Duodenal mucosa (tissue), 2 donors: Measurements from ENCODE around the gene SMPDL3A.

ENCODE experiments used
- H3K27ac ChIP-seq: one replicate; pipeline ENCODE4 v1.7.0; 2013; ENCODE audit warnings: low read depth, low read length
- H3K27me3 ChIP-seq, 2 donors: one replicate each; pipeline ENCODE4 v1.7.0; 2013; ENCODE audit warnings: low read length in 2 of 2, control low read depth in 1 of 2; ENCODE audit not compliant: insufficient read depth in 2 of 2, control insufficient read depth in 1 of 2
- H3K36me3 ChIP-seq, 2 donors: one replicate each; pipeline ENCODE4 v1.7.0; 2013; ENCODE audit warnings: low read length in 2 of 2, control low read depth in 1 of 2; ENCODE audit not compliant: insufficient read depth in 2 of 2, control insufficient read depth in 1 of 2
- H3K4me1 ChIP-seq, 2 donors: one replicate each; pipeline ENCODE4 v1.7.0; 2013; ENCODE audit warnings: low read length in 2 of 2, control low read depth in 1 of 2; ENCODE audit not compliant: insufficient read depth in 2 of 2, control insufficient read depth in 1 of 2
- H3K4me3 ChIP-seq, 2 donors: one replicate each; pipeline ENCODE4 v1.7.0; 2013; ENCODE audit warnings: low read length in 2 of 2, low read depth in 1 of 2
- H3K9ac ChIP-seq, 2 donors: one replicate each; pipeline ENCODE4 v1.7.0; 2013; ENCODE audit warnings: low read length in 2 of 2, low read depth in 1 of 2
- H3K9me3 ChIP-seq, 2 donors: one replicate each; pipeline ENCODE4 v1.7.0; 2013; ENCODE audit warnings: low read length in 2 of 2, control low read depth in 1 of 2; ENCODE audit not compliant: control insufficient read depth in 1 of 2

SMPDL3A gene

DNA sequence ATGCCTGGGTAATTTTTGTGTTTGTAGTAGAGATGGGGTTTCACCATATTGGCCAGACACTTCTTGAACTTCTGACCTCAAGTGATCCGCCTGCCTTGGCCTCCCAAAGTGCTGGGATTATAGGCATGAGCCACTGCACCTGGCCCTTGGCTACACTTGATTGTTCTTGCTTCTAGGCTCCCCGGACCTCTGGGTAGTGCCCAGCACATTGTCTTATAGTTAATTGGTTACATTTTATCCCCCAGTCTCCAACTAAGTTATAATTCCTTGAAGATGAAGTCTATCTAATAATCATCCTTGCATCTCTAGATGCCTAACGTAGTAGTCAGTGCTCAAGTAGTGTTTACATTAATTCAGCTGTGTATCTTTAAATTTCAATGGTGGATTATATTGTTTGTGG is 11.8 kb downstream of the SMPDL3A start:
- peaks cover 26 to 40% of the 10 kb centered on the region in 2 donors for H3K4me1 ChIP-seq
- H3K27ac ChIP-seq: no peak overlapping the region
- H3K9ac ChIP-seq: no peak overlapping the region
- H3K4me3 ChIP-seq: no peak overlapping the region
- no peaks in the 10 kb centered on the region for H3K27me3 ChIP-seq
- peaks cover 3% of the 10 kb centered on the region in 2 donors for H3K36me3 ChIP-seq
- no peaks in the 10 kb centered on the region for H3K9me3 ChIP-seq

DNA sequence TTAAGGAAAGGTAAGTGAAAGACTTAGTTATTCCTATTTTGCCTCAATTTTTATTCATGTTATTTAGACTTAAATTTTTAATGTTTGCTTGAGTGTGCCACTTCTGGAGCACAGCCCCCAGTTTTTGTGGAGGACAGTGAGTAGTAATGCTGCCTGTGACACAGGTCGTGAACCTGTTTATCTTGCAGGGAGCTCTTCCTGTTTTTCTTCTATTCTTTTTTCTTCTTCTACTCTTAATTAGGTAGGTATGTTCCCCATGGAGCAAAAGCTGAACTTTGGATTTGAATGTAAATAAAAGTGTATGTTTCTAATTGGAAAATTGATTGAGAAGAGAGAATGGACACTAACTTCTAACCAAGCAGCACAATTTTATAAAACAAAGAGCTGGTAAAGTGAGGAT is 12.3 kb downstream of the SMPDL3A start:
- H3K27ac ChIP-seq: no peak overlapping the region
- no peaks in the 10 kb centered on the region for H3K9me3 ChIP-seq
- peaks cover 3% of the 10 kb centered on the region in 2 donors for H3K36me3 ChIP-seq
- H3K4me3 ChIP-seq: no peak overlapping the region
- no peaks in the 10 kb centered on the region for H3K27me3 ChIP-seq
- no peak overlapping the region for H3K9ac ChIP-seq
- H3K4me1 ChIP-seq: peaks cover 26 to 40% of the 10 kb centered on the region in 2 donors

DNA sequence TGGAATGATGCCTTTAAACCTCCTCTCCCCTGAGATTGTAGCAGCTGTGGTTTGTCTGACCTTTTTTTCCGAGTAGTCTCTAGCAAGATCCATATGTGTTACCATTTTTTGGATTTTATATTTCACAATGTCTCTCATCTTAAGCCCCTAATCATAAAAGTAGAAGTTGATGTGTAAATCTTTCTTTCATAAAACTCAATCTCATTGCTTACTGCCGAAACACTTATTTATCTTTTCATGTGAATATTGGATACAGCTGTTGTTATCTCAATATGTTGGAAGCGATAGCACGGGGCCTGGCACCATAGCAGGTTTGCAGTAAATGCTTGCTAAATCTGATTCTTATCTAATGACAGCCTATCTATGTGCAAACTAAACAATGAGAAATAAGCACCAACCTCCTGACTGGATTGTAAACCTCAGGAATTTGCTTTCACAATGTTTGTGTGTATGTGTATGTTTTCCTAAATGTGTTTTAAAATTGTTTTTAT is 14.2 kb downstream of the SMPDL3A start:
- Histone ChIP-seq H3K27me3 (no peaks in the 10 kb centered on the region), H3K36me3 (peaks cover 3% of the 10 kb centered on the region in 2 donors), H3K9me3 (no peaks in the 10 kb centered on the region), H3K27ac (no peak overlapping the region), H3K9ac (no peak overlapping the region), H3K4me1 (peaks cover 18 to 28% of the 10 kb centered on the region in 2 donors), H3K4me3 (no peak overlapping the region)

DNA sequence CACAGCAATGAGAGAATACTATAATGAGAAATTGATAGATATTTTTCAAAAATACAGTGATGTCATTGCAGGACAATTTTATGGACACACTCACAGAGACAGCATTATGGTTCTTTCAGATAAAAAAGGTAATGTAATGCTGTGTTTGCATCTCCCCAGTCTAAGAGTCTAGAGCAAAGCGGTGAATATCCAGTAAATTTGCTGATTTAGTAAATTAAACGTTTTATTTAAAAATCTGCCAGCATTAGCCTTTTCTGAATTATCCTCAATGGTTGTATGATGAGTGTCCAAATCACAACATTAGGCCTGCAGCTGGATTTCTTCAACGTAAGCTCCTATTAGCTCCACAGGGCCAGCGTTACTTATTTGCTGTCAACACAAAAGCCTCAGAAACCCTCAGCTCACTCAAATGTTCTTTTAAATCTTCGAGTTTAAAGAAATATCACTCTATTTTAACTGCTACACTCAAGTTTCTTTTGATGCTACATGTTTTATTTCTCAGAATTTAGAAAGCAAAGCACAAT is 16.0 kb downstream of the SMPDL3A start:
- Histone ChIP-seq H3K9ac (no peak overlapping the region), H3K4me3 (no peak overlapping the region), H3K4me1 (peaks cover 9 to 19% of the 10 kb centered on the region in 2 donors), H3K9me3 (no peaks in the 10 kb centered on the region), H3K36me3 (peaks cover 3% of the 10 kb centered on the region in 2 donors), H3K27me3 (no peaks in the 10 kb centered on the region), H3K27ac (no peak overlapping the region)

DNA sequence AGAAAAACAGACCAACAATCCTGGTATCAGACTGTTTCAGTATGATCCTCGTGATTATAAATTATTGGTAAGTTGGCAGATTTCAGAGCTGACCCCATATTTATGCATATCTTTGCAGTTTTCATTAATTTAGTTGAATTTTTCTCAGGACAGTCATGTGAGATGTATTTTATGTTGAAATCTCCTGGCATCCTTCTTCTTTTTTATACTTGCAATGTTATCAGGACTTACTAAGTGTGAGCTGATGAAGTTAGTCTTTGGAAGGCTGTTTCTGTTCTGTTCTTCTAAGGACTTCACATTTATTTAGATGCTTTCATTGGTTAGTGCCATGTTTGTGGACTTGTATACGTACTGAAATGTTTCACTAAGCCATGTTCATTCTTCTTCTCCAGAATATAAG is 17.2 kb downstream of the SMPDL3A start:
- H3K36me3 ChIP-seq: peaks cover 0 to 6% of the 10 kb centered on the region in 2 donors
- H3K9me3 ChIP-seq: no peaks in the 10 kb centered on the region
- H3K27me3 ChIP-seq: no peaks in the 10 kb centered on the region
- H3K4me1 ChIP-seq: peaks cover 7 to 18% of the 10 kb centered on the region in 2 donors
- no peak overlapping the region for H3K4me3 ChIP-seq
- H3K27ac ChIP-seq: no peak overlapping the region
- H3K9ac ChIP-seq: no peak overlapping the region

DNA sequence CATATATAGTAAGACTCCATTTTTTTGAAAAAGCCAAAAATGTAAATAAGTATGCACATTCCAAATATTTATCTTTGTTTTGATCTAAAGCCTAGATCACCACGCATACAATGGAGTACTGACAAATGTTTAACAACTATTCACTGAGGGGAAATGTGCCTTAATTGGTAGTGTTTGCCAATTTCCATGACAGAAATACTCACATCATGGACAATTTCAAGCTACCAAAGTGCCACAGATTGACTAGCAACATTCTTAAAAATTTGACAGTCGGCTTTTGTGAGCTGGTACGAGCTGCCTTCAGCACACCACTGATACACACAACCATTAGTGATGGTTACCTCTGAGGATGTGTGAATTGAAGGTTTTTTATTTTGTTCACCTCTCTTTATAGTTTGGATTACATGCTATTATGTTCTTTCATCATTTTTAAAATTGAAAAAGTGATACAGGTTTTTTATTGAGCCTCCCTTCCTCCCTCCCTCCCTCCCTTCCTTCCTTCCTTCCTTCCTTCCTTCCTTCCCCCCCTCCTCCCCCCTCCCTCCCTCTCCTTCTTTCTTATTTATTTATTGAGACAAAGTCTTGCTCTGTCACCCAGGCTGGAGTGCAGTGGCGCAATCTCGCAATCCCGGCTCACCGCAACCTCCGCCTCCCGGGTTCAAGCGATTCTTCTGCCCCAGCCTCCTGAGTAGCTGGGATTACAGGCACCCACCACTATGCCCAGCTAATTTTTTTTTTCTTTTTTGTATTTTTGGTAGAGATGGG is 19.2 kb downstream of the SMPDL3A start:
- Histone ChIP-seq H3K27me3 (no peaks in the 10 kb centered on the region), H3K27ac (no peak overlapping the region), H3K4me3 (no peak overlapping the region), H3K9me3 (no peaks in the 10 kb centered on the region), H3K9ac (no peak overlapping the region), H3K4me1 (peaks cover 7 to 13% of the 10 kb centered on the region in 2 donors), H3K36me3 (peaks cover 0 to 6% of the 10 kb centered on the region in 2 donors)

DNA sequence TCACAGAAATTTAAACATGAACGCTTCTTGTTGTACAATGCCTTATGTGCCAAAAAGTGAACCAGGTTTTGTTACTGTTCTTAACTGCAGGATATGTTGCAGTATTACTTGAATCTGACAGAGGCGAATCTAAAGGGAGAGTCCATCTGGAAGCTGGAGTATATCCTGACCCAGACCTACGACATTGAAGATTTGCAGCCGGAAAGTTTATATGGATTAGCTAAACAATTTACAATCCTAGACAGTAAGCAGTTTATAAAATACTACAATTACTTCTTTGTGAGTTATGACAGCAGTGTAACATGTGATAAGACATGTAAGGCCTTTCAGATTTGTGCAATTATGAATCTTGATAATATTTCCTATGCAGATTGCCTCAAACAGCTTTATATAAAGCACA is 19.9 kb downstream of the SMPDL3A start:
- Histone ChIP-seq H3K27ac (no peak overlapping the region), H3K27me3 (no peaks in the 10 kb centered on the region), H3K9me3 (no peaks in the 10 kb centered on the region), H3K4me3 (no peak overlapping the region), H3K9ac (no peak overlapping the region), H3K4me1 (peaks cover 7 to 13% of the 10 kb centered on the region in 2 donors), H3K36me3 (peaks cover 0 to 6% of the 10 kb centered on the region in 2 donors)

DNA sequence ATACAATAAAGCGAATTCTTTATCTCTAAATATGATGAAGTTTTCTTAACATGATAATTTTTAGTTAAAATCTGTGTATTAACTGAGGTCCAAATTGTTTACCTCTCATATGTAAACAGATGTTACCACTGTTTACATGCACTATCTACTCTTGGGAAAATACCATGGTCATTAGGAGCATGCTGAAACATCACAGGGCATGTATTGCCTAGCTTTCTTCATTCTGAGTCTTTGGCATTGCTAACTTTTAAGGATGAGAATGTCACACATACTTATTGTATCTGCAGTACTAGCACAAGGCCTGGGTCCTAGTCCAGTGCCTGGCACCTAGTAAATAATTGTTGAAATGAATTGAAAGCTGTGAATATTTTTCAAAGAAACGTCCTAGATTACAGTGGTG is 20.6 kb downstream of the SMPDL3A start:
- Histone ChIP-seq H3K4me1 (peaks cover 7 to 13% of the 10 kb centered on the region in 2 donors), H3K36me3 (peaks cover 0 to 6% of the 10 kb centered on the region in 2 donors), H3K27ac (no peak overlapping the region), H3K4me3 (no peak overlapping the region), H3K9me3 (no peaks in the 10 kb centered on the region), H3K9ac (no peak overlapping the region), H3K27me3 (no peaks in the 10 kb centered on the region)

DNA sequence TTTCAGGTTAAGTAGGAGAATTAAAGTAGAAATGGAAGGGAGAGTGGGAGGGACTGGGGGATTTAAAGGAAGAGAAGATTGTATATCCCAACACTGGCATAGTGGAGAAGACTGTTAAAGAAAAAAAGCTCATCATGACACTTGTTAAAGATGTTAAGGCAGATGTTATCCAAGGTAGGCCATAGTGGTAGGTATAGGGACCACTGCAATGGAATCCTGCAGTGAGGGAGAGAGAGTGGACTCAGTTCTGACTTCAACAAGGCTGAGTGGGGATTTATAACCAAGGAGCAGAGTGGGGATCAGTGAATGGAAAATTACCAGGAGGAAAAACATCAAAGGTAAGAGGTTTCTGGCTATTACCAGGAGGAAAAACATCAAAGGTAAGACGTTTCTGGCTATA is 21.1 kb downstream of the SMPDL3A start:
- Histone ChIP-seq H3K27ac (no peak overlapping the region), H3K27me3 (no peaks in the 10 kb centered on the region), H3K4me3 (no peak overlapping the region), H3K9me3 (no peaks in the 10 kb centered on the region), H3K9ac (no peak overlapping the region), H3K36me3 (peaks cover 0 to 6% of the 10 kb centered on the region in 2 donors), H3K4me1 (peaks cover 7 to 13% of the 10 kb centered on the region in 2 donors)

DNA sequence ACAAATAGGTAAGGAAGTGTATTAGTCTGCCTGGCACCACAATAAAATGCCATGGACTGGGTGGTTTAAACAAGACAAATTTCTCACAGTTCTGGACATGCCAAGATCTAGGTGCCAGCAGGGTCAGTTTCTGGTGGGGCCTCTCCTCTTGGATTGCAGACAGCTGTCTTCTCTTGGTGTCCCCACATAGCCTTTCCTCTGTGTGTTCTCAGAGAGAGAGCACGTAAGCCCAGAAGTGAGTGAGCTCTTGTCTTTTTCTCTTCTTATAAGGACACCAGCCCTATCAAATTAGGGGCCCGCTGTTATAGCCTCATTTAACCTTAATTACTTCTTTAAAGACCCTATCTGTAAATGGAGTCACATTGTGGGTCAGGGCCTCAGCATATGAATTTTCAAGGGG is 28.3 kb downstream of the SMPDL3A start:
- Histone ChIP-seq H3K9ac (no peak overlapping the region), H3K36me3 (no peaks in the 10 kb centered on the region), H3K9me3 (no peaks in the 10 kb centered on the region)

More for the DNA sequence above, 28.3 kb downstream of the SMPDL3A start:
- Histone ChIP-seq H3K4me1 (no peaks in the 10 kb centered on the region), H3K4me3 (no peak overlapping the region), H3K27me3 (no peaks in the 10 kb centered on the region), H3K27ac (no peak overlapping the region)
